Coronary artery (tissue), 2 donors: Measurements from ENCODE around the gene PTPRJ.
A peak's percentile ranks its signal among the peaks of the same experiment; 100 is the strongest.

ENCODE experiments used
- DNase-seq: peaks from one replicate; pipeline ENCODE4 v3.0.0-alpha.2; 2017; ENCODE audit warnings: low spot score
- H3K27ac ChIP-seq, 2 donors: fragments of 200-600 bp; sonication (generic); one replicate each; pipeline ENCODE4 v1.5.1; 2016 to 2019
- H3K4me3 ChIP-seq: fragments of 200-600 bp; sonication (generic); 2 replicates; pipeline ENCODE4 v1.5.1; 2016; ENCODE audit warnings: mild to moderate bottlenecking, moderate library complexity
- TF ChIP-seq, protein P1 (sequence below): fragments of 200-600 bp; sonication (generic); IDR thresholded peaks from one replicate; pipeline ENCODE4 v1.5.1; 2019; ENCODE audit warnings: antibody characterized with exemption

Gene PTPRJ

DNA sequence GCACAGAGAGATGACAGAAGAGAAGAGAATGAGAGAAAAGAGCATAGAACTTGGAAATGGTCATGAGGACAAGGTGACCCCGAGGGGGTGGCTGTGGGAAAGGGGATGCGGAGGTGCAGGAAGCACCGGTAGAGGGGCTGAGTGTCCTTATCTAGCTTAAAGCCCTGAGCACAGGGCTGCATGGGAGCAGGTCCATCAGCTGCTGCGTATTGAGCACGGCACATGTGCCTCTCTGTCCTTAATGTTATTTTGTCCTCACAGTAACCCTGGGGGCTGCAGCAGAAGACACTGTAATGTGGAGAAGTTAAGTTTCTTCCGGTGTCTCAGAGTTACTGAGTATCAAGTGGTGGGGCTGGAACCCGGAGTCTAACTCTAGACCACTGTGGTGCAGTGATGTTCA is 141.9 kb downstream of the PTPRJ start:
- TF ChIP-seq, protein P1, sequence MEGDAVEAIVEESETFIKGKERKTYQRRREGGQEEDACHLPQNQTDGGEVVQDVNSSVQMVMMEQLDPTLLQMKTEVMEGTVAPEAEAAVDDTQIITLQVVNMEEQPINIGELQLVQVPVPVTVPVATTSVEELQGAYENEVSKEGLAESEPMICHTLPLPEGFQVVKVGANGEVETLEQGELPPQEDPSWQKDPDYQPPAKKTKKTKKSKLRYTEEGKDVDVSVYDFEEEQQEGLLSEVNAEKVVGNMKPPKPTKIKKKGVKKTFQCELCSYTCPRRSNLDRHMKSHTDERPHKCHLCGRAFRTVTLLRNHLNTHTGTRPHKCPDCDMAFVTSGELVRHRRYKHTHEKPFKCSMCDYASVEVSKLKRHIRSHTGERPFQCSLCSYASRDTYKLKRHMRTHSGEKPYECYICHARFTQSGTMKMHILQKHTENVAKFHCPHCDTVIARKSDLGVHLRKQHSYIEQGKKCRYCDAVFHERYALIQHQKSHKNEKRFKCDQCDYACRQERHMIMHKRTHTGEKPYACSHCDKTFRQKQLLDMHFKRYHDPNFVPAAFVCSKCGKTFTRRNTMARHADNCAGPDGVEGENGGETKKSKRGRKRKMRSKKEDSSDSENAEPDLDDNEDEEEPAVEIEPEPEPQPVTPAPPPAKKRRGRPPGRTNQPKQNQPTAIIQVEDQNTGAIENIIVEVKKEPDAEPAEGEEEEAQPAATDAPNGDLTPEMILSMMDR = no peak
- Histone ChIP-seq H3K27ac (no peak overlapping the region), H3K4me3 (no peak overlapping the region)
- peak; percentile 21 for DNase-seq

DNA sequence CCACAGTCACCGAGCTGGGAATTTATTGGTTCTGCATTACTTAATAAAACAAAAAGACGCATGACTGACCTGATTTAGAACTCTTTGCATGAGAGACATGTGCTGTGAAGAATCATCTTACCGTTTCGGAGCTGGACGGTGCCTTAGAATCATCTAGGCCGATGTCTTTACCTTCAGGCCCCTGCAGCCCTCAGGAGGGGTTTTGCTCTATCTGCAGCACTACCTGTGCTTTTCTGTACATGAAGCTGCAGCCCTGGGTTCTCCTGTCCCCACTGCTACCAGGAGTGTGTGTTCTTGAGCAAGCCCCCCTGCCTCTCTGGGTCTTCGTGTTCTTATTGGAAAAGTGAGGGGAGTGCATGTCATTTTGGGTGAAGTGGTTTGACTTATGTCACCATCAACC is 142.3 kb downstream of the PTPRJ start:
- DNase-seq = no peak
- TF ChIP-seq, protein P1 = no peak
- no peak overlapping the region for H3K4me3 ChIP-seq
- no peak overlapping the region for H3K27ac ChIP-seq

DNA sequence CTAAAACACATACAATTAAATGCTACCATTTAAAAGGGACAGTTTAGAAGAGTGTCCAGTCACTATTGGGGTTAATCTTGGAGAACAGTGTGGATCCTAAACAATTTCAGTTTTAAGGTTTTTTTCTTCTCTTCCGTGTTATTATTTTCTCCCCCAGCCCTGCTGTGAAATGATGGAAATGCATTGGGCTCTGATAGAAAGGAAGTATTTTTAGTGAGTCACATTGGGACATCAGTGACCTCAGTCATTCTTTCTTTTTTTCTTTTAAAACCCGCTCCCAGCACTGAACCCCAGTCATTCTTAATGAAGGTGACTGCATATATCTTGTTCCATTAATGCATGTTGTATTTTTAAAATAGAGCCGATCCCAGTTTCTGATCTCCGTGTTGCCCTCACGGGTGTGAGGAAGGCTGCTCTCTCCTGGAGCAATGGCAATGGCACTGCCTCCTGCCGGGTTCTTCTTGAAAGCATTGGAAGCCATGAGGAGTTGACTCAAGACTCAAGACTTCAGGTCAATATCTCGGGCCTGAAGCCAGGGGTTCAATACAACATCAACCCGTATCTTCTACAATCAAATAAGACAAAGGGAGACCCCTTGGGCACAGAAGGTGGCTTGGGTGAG is 143.0 kb downstream of the PTPRJ start:
- Histone ChIP-seq H3K27ac (no peak overlapping the region), H3K4me3 (no peak overlapping the region)
- no peak for DNase-seq
- TF ChIP-seq, protein P1 = no peak

DNA sequence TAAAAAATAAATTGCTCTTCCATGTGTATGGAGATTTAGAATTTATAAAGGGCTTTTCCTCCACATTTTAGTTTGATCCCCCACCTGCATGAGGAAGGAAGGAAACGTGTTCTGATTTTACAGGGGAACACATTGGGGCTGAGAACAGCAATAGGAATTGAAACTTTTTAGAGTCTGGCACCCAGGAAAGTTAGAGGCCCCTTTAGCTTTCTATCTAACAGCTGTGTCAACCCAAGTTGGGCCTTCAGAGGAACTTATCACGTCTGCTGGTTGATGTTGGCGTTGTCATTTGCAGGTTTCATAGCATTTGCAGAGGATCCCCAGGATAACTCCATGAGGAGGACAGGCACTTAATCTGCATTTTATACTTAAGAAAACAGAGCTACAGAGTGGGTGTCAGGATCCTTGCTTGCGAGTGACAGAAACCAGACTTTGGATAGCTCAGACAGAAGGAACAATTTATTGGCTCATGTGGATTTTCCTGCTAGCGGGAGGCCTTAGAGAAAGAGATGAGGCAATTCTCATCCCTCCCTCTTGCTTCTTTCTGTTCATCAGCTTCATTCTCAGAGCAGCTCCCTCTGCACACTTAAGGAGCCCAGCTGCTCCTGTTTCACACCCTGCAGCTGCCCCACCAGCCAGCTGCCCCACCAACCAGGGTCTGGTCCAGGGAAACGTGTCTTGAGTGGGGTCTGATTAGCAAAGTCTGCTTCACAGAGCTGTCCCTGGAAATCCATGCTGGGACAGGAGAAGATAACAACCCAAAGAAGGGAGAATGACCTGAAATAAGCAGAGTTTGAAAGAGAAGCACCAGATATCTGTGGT is 143.8 kb downstream of the PTPRJ start:
- Histone ChIP-seq H3K27ac (no peak overlapping the region), H3K4me3 (no peak overlapping the region)
- no peak for DNase-seq
- TF ChIP-seq, protein P1 = no peak

DNA sequence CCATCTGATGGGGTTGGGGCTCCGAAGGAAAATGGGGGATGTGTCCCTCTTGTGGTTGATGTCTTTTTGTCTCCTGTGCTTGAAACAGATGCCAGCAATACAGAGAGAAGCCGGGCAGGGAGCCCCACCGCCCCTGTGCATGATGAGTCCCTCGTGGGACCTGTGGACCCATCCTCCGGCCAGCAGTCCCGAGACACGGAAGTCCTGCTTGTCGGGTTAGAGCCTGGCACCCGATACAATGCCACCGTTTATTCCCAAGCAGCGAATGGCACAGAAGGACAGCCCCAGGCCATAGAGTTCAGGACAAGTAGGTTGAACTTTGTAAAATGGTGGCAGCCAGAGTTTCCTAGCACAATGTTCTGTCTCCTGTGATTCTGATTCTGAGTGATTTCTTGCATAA is 144.5 kb downstream of the PTPRJ start:
- DNase-seq = no peak
- TF ChIP-seq, protein P1 = no peak
- Histone ChIP-seq H3K27ac (no peak overlapping the region), H3K4me3 (no peak overlapping the region)

DNA sequence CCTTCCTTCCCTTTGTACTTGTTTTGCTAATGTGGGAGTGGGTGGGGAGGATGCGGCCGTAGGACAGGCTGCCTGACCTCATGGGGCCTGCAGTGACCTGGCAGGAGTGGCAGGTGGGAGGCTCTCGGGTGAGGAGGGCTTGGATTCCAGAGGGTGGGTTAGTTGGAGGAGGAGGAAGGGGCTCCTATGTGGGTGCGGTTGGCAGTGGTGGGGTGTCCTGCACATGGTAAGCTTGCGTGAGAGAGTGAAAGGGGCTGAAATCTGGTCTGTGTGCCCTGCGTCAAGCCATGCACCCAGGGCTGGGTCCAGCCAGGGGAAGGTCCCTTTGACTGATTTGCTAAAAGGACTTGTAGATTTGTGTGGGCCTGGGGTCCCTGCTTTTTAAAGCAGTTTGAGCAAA is 145.5 kb downstream of the PTPRJ start:
- no peak for DNase-seq
- H3K27ac ChIP-seq = no peak overlapping the region
- H3K4me3 ChIP-seq = no peak overlapping the region
- TF ChIP-seq, protein P1 = no peak
